Measurements from ENCODE around the gene GCNA.

DNA sequence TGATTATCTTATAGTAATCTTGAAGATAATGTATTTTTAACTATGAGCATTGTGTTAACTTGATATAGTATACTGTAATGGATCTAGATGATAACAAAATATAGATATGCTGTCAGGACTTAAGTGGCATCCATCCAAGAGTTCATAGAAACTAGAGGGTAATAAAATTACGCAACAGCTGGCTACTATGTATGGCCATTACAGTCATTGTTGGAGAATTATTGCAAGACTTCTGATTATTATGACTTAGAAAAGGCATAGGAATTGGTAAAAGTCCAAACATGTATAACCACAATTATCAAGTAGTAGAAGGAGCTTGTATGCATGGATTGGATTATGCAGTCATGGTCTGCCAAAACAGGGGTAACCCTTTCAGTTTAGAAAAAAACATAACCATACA is 35.8 kb upstream of the GCNA start:
- TF ChIP-seq, protein P1, sequence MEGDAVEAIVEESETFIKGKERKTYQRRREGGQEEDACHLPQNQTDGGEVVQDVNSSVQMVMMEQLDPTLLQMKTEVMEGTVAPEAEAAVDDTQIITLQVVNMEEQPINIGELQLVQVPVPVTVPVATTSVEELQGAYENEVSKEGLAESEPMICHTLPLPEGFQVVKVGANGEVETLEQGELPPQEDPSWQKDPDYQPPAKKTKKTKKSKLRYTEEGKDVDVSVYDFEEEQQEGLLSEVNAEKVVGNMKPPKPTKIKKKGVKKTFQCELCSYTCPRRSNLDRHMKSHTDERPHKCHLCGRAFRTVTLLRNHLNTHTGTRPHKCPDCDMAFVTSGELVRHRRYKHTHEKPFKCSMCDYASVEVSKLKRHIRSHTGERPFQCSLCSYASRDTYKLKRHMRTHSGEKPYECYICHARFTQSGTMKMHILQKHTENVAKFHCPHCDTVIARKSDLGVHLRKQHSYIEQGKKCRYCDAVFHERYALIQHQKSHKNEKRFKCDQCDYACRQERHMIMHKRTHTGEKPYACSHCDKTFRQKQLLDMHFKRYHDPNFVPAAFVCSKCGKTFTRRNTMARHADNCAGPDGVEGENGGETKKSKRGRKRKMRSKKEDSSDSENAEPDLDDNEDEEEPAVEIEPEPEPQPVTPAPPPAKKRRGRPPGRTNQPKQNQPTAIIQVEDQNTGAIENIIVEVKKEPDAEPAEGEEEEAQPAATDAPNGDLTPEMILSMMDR (IDR thresholded peaks at IDR 0.05): no peak
- no peak for TF ChIP-seq POLR2A (IDR thresholded peaks at IDR 0.05)

Data from heart left ventricle (tissue), 13 donors.